GM18868 (cell line): ENCODE measurements around the gene HYAL2.
A peak's percentile ranks its signal among the peaks of the same experiment; 100 is the strongest.
"Not testable (repeated sequence)": the region's sequence is repeated elsewhere in the genome, so short reads cannot be mapped to it uniquely, and the experiment has no call there.

Experiments
- ATAC-seq: cut with Tn5 transposase; IDR thresholded peaks from one replicate; pipeline ENCODE4 v1.9.1; 2021; ENCODE audit warnings: mild to moderate bottlenecking, moderate library complexity; ENCODE audit not compliant: unreplicated experiment

HYAL2 gene

DNA sequence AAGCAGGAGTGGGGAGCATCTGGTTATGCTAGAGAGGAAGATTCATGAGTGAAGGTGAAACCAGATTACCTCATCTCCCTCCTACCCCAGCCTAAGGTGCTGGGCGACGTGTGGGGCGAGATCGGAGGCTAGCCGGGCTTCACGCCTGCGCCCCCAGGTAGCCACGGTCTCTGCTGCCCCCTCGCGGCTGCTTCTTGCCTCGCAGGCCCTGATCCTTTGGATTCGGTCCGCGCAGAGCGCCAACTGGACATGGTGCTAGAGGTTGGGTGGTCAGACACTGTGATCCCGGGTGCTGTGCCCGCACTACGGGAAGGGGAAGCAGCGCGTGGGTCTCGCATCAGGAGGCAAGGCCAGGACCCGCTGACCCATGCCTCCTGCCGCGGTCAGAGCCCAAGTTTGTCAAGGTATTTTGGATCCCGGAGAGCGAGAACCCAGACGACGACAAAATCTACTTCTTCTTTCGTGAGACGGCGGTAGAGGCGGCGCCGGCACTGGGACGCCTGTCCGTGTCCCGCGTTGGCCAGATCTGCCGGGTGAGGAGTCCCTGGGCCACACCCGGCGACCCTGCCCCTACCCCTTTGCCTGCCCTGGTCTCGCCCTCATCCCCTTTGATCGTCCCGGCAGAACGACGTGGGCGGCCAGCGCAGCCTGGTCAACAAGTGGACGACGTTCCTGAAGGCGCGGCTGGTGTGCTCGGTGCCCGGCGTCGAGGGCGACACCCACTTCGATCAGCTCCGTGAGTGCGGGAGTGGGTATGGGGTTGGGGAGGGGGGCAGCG is 49.4 kb downstream of the HYAL2 start:
- peak; percentile 90 for ATAC-seq

DNA sequence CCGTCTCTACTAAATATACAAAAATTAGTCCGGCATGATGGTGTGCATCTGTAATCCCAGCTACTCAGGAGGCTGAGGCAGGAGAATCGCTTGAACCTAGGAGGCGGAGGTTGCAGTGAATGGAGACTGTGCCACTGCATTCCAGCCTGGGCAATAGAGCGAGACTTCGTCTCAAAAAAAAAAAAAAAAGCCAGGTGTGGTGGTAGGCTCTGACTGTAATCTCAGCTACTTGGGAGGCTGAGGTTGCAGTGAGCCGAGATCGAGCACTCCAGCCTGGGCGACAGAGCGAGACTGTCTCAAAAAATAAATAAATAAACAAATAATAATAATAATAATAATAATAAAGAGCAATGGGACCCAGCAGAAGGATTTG is 50.0 kb downstream of the HYAL2 start:
- ATAC-seq, result not testable (repeated sequence)

DNA sequence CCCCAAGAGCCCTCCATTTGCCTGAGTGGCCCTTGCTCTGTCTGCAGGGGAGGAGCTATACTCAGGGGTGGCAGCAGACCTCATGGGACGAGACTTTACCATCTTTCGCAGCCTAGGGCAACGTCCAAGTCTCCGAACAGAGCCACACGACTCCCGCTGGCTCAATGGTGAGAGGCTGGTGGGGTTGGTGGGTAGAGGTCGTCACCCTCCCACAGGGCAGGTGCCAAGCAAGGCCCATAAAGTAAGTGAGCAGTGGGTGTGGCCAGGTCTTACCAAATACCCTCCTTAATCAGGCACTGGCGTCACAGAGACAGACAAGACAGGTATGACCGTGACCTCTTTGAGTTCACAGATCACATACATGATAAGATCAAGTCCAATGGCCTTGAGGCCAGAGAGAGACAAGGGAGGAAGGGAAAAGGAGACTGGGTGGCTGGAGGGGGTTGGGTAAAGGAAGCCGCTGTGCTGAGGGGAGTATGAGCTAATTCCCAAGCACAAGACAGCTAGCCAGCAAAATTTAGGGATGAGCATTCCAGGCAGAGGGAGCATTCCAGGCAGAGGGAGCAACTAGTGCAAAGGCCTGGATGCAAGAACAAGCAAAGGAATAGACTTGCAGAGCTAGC is 51.1 kb downstream of the HYAL2 start:
- ATAC-seq, result no peak

DNA sequence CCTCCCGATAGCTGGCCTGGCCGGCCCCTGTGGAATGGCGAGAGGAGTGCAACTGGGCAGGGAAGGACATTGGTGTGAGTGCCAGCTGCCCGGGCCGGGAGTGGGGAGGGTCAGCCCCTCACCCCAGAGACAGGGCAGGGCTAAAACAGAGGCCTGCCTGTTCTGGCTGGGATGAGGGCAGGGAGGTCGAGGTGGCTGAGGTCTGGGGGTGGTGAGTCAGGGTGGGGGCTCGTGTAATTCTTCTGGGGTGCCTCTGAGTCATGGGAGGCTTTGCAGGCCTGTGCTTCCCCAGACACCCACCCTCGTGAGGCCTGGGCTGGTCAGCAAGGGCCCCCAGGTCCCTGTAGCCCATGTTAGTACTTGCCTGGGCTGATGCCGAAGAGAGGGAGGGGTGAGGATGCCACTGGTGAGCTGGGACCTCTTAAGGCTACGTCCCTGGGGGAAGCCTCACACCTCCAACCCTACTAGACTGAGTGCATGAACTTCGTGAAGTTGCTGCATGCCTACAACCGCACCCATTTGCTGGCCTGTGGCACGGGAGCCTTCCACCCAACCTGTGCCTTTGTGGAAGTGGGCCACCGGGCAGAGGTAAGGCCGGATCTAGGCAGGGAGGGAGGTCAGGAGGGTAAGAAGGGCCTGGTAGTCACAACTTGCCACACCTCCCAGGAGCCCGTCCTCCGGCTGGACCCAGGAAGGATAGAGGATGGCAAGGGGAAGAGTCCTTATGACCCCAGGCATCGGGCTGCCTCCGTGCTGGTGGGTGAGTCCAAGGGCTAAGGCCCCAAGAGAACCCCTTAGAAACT is 51.9 kb downstream of the HYAL2 start:
- no peak for ATAC-seq

DNA sequence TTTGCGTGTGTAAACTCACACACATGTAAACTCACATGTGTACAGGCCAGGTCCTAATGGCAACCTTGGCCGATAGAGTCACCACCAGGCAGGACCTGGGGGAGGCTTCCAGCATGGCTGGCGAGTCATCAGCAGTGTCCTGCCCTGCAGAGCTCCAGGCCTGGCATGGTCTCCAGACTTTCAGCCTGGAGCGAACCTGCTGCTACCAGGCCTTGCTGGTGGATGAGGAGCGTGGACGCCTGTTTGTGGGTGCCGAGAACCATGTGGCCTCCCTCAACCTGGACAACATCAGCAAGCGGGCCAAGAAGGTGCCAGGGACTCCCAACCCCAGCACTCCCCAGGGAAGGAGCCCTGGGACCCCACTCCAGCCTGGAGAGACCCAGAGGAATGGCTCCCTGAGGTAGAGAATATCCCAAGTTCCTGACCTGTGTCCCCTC is 52.5 kb downstream of the HYAL2 start:
- no peak for ATAC-seq

DNA sequence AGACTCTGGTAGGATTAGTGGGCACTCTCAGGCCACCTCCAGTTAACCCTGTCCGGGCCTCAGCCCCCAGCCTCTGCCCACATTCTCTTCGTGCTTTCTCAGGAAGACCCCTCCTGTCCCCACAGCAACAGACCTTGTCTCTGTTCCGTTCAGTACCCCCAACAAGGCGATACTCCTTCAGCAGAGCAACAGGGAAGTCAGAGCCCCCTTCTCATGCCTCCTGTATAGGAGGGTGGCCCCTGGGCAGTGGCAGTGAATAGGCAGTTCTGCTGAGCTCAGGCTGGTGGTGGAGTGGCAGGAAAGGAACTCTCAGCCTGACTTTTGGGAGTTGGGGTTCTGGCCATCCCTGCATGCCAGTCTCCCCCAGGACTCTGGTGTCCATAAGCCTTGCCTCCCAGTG is 53.1 kb downstream of the HYAL2 start:
- ATAC-seq, result no peak

DNA sequence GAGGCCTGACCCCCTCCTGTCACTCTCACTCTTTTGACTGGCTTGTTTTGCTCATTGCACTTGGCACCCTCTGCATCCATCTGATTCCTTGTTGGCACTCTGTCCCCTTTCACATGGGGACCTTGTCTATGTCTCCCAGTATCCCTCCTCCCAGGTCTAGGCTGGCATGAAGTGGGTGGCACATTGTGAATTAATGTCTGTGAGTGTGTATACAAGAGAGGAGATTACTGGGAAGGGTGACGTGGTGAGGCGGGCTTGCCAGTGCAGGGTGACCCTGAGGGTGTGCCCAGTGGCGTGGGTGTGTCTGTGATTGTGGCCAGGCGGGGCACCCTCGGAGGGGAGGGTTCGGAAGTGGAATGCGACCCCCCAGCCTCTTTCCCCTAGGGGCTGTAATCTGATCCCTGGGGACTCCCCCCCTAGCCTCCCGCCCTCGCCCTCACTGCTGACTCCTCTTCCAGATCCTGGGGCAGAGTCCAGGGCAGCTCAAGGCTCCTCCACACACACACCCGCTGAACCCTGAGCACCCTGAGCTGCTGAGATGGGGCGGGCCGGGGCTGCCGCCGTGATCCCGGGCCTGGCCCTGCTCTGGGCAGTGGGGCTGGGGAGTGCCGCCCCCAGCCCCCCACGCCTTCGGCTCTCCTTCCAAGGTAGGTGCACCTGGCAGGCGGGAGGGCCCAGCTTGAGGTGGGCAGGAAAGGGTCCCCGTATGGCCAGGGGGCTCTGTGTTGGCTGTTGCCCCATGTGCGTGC is 53.7 kb downstream of the HYAL2 start, which contains the start of gene SEMA3B:
SEMA3B (plus strand) TSS at position 445 of the 749 bp plus-strand sequence; CDS start at position 539, 94 bp downstream.
- ATAC-seq, result no peak

DNA sequence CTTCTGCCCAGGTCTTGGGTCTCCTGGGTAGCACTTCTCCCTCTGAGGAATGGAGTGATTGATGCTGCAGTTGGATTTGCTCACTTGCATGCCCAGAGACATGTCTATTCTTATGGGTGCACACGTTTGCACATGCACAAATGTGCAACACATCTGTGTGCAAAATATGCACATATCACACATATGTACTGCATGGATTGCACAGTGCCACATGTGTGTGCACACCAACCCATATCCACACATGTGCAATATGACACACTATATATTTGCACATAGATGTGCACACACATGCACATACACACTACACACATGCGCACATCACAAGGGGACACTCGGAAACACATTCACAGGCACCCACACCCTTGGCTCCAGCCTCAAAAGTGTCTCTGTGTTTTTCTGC is 54.3 kb downstream of the HYAL2 start:
- ATAC-seq, result no peak
